Astrocyte (in vitro differentiated cells and primary cell): ENCODE measurements around the gene NDOR1. TPM values are rescaled to one million over a fixed set of nuclear protein-coding genes. Genes with fewer than 3 reads are reported as not detected.

Source experiments
- DNase-seq: peaks from one replicate; pipeline ENCODE4 v3.0.0-alpha.2; 2010; ENCODE audit warnings: low read depth
- FAIRE-seq: peaks from 2 replicates; lab custom pipeline; 2011; peaks lifted over from hg19 to GRCh38; lab: Jason Lieb, UNC
- H2AFZ ChIP-seq: 2 replicates; pipeline ENCODE4 v1.6.0; 2012; ENCODE audit warnings: low read depth, low read length, inconsistent platforms
- H3K27ac ChIP-seq: 2 replicates; pipeline ENCODE4 v1.5.1; 2011; ENCODE audit warnings: low read depth, low read length, inconsistent platforms
- H3K27me3 ChIP-seq: 2 replicates; pipeline ENCODE4 v1.6.0; 2011; ENCODE audit warnings: low read length, inconsistent platforms; ENCODE audit not compliant: insufficient read depth
- H3K36me3 ChIP-seq: 2 replicates; pipeline ENCODE4 v1.5.1; 2011; ENCODE audit warnings: low read length, inconsistent platforms; ENCODE audit not compliant: insufficient read depth
- H3K4me1 ChIP-seq: 2 replicates; pipeline ENCODE4 v1.5.1; 2011; ENCODE audit warnings: low read length, inconsistent platforms; ENCODE audit not compliant: insufficient read depth
- H3K4me2 ChIP-seq: 2 replicates; pipeline ENCODE4 v1.6.0; 2012; ENCODE audit warnings: low read length, inconsistent platforms
- H3K4me3 ChIP-seq: 2 replicates; pipeline ENCODE4 v1.5.1; 2011; ENCODE audit warnings: low read depth, mild to moderate bottlenecking, low read length, inconsistent platforms; ENCODE audit not compliant: insufficient read depth
- H3K79me2 ChIP-seq: 2 replicates; pipeline ENCODE4 v1.6.0; 2012; ENCODE audit warnings: mild to moderate bottlenecking, low read length, inconsistent platforms; ENCODE audit not compliant: insufficient read depth
- H3K9ac ChIP-seq: 2 replicates; pipeline ENCODE4 v1.6.0; 2012; ENCODE audit warnings: mild to moderate bottlenecking, low read length, inconsistent platforms
- H3K9me3 ChIP-seq: 2 replicates; pipeline ENCODE4 v1.5.1; 2012; ENCODE audit warnings: low read depth, mild to moderate bottlenecking, low read length, inconsistent platforms; ENCODE audit not compliant: insufficient read depth
- H4K20me1 ChIP-seq: 2 replicates; pipeline ENCODE4 v1.6.0; 2012; ENCODE audit warnings: low read length, inconsistent platforms; ENCODE audit not compliant: insufficient read depth
- H3K27ac Mint-ChIP-seq: one replicate; pipeline ENCODE4 v1.8.0; 2021; ENCODE audit warnings: mild to moderate bottlenecking, mixed read lengths; ENCODE audit not compliant: unreplicated experiment
- H3K27me3 Mint-ChIP-seq: one replicate; pipeline ENCODE4 v1.8.0; 2021; ENCODE audit warnings: low read depth, mixed read lengths; ENCODE audit not compliant: unreplicated experiment
- H3K36me3 Mint-ChIP-seq: one replicate; pipeline ENCODE4 v1.8.0; 2021; ENCODE audit warnings: low read depth, mixed read lengths; ENCODE audit not compliant: unreplicated experiment
- H3K4me1 Mint-ChIP-seq: one replicate; pipeline ENCODE4 v1.8.0; 2021; ENCODE audit warnings: low read depth, mixed read lengths; ENCODE audit not compliant: unreplicated experiment
- H3K4me3 Mint-ChIP-seq: one replicate; pipeline ENCODE4 v1.8.0; 2021; ENCODE audit warnings: mild to moderate bottlenecking, moderate library complexity, mixed read lengths; ENCODE audit not compliant: unreplicated experiment
- H3K9me3 Mint-ChIP-seq: one replicate; pipeline ENCODE4 v1.8.0; 2021; ENCODE audit warnings: mild to moderate bottlenecking, mixed read lengths; ENCODE audit not compliant: unreplicated experiment
- EZH2 ChIP-seq: IDR thresholded peaks from 2 replicates; pipeline ENCODE4 v1.6.1; 2012; ENCODE audit warnings: mild to moderate bottlenecking, low read length, inconsistent platforms; ENCODE audit not compliant: insufficient read depth
- total RNA-seq: library from RNA; stranded (reverse); gene quantifications from 2 replicates; pipeline ENCODE4 v1.2.1, GENCODE V29; 2021
- TF ChIP-seq, protein P1 (sequence below): IDR thresholded peaks from 2 replicates; pipeline ENCODE4 v1.5.1; 2011; ENCODE audit warnings: low read depth, mild to moderate bottlenecking, inconsistent platforms, low read length, moderate library complexity; ENCODE audit not compliant: insufficient read depth

The NDOR1 gene
- total RNA-seq, 1 donor from 2014 or later: 14.5 TPM

DNA sequence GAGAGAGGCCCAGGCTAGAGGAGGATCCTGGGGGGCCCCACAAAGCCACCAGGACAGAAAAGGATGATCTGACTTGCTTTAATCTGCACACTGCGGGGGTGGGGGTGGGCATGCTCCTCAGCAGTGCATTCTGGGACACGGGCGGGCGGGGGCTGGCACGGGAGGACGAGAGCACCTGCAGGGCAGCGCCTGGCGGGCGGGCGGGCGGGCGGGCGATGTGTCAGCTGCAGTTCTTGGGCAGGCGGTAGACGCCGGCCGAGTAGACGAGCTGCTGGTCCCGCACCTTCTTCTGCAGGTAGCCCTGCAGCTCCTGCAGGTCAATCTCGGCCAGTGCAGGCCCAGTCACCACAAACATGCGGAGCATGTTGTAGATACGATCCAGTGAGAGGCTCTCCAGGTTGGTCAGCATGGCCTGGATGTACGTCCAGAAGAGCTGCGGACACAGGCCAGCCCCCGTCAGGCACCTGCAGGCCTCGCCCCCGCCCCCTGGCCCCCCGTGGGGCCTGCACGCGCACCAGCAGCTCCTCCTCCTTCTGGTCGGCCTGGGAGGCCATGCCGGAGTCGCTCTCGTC, 30.7 kb upstream of the NDOR1 start:
- Histone ChIP-seq H3K4me3 (no peak overlapping the region), H3K27me3 (peaks cover 13% of the 10 kb centered on the region), H3K4me2 (no peak overlapping the region), H3K36me3 (peaks cover 3% of the 10 kb centered on the region), H3K9ac (no peak overlapping the region), H3K4me1 (no peaks in the 10 kb centered on the region), H4K20me1 (peaks cover 21% of the 10 kb centered on the region), H3K9me3 (no peaks in the 10 kb centered on the region), H2AFZ (no peak overlapping the region), H3K79me2 (no peaks in the 10 kb centered on the region), H3K27ac (no peak overlapping the region)
- H3K27ac Mint-ChIP-seq: no peak overlapping the region
- H3K9me3 Mint-ChIP-seq: no peaks in the 10 kb centered on the region
- H3K27me3 Mint-ChIP-seq: peaks cover 13% of the 10 kb centered on the region
- TF ChIP-seq EZH2: no peak
- TF ChIP-seq, protein P1, sequence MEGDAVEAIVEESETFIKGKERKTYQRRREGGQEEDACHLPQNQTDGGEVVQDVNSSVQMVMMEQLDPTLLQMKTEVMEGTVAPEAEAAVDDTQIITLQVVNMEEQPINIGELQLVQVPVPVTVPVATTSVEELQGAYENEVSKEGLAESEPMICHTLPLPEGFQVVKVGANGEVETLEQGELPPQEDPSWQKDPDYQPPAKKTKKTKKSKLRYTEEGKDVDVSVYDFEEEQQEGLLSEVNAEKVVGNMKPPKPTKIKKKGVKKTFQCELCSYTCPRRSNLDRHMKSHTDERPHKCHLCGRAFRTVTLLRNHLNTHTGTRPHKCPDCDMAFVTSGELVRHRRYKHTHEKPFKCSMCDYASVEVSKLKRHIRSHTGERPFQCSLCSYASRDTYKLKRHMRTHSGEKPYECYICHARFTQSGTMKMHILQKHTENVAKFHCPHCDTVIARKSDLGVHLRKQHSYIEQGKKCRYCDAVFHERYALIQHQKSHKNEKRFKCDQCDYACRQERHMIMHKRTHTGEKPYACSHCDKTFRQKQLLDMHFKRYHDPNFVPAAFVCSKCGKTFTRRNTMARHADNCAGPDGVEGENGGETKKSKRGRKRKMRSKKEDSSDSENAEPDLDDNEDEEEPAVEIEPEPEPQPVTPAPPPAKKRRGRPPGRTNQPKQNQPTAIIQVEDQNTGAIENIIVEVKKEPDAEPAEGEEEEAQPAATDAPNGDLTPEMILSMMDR: no peak
- DNase-seq: no peak
- FAIRE-seq: no peak
- no peaks in the 10 kb centered on the region for H3K4me1 Mint-ChIP-seq
- H3K36me3 Mint-ChIP-seq: peaks cover 11% of the 10 kb centered on the region
- H3K4me3 Mint-ChIP-seq: no peak overlapping the region

DNA sequence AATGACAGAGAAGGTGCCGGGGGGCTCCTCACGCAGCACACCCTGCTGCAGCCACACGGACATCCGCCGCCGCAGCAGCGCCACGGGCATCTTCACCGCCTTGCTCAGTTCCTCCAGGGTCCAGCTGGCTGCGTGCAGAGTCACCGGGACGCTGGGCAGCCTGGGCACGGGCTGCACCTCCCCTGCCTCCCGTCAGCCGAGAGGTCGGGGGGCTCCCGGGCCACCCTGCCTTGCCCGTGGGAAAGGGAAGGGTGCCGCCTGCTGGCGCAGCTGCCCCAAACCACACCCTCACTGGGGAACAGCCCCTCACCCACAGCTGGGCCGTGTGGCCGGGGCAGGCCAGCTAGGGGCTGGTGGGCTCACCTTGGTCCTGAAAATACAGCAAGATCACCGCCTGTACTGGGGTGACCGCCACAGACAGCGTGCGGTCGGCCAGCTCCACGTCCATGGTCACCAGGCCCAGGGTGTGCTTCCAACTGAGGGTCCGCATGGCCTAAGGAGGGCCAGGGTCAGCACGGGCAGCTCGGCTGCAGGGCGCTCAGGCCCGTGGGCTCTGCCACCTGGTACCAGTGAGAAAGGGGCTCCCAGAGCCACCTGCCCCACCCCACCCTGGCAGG, 30.0 kb upstream of the NDOR1 start:
- Histone ChIP-seq H3K4me3 (no peak overlapping the region), H3K79me2 (no peaks in the 10 kb centered on the region), H3K9me3 (no peaks in the 10 kb centered on the region), H3K27ac (no peak overlapping the region), H3K4me1 (no peaks in the 10 kb centered on the region), H3K9ac (no peak overlapping the region), H3K4me2 (no peak overlapping the region), H3K27me3 (peaks cover 8% of the 10 kb centered on the region), H2AFZ (no peak overlapping the region), H3K36me3 (peaks cover 3% of the 10 kb centered on the region), H4K20me1 (peaks cover 21% of the 10 kb centered on the region)
- no peak overlapping the region for H3K4me3 Mint-ChIP-seq
- FAIRE-seq (no peak), DNase-seq (no peak)
- H3K36me3 Mint-ChIP-seq: peaks cover 11% of the 10 kb centered on the region
- H3K9me3 Mint-ChIP-seq: no peaks in the 10 kb centered on the region
- no peak overlapping the region for H3K27ac Mint-ChIP-seq
- peaks cover 8% of the 10 kb centered on the region for H3K27me3 Mint-ChIP-seq
- H3K4me1 Mint-ChIP-seq: no peaks in the 10 kb centered on the region
- TF ChIP-seq, protein P1: no peak
- TF ChIP-seq EZH2: no peak
